ENCODE data around the gene DNHD1. TPM values are rescaled to one million over a fixed set of nuclear protein-coding genes. Genes with fewer than 3 reads are reported as not detected.
A peak's percentile ranks its signal among the peaks of the same experiment; 100 is the strongest.

Gene DNHD1
- total and polyA plus RNA-seq, 9 of the 15 experiments (the other 6 are each of a cell fraction or from before 2014, with no cell fraction given): 0.82 to 9.7 (median 3.8) TPM

- TF ChIP-seq TSHZ1 (CRISPR knock-in tag; IDR thresholded peaks at IDR 0.05) (no peak), CTCF (IDR thresholded peaks at IDR 0.05 in 2 of 3, conservative IDR thresholded peaks at IDR 0.05 in 1 of 3; ENCODE audit: insufficient read depth in 2 of 3, low read depth in 1 of 3, low read length in 3 of 3) (0 out of 6 replicates have a peak, but pooled peaks of 1 of the 3 experiments have one; percentile 16), DMBX1 (CRISPR knock-in tag; IDR thresholded peaks at IDR 0.05; ENCODE audit: borderline replicate concordance) (no peak), HLTF (IDR thresholded peaks at IDR 0.05) (peak; percentile 84), GATA2 (CRISPR knock-in tag; IDR thresholded peaks at IDR 0.05) (peak; percentile 74), KDM2B (CRISPR knock-in tag; IDR thresholded peaks at IDR 0.05) (no peak), L3MBTL2 (IDR thresholded peaks at IDR 0.05) (peak; percentile 19; the same call in 1 of the 2 replicates), ZNF408 (CRISPR knock-in tag; IDR thresholded peaks at IDR 0.05; ENCODE audit: low read depth) (no peak), ZC3H8 (IDR thresholded peaks at IDR 0.05) (0 out of 2 replicates have a peak, but pooled peaks have one; percentile 61), EP300 (IDR thresholded peaks at IDR 0.05; ENCODE audit: low read length) (peak; percentile 96), ZNF518B (CRISPR knock-in tag; IDR thresholded peaks at IDR 0.05) (no peak), MTA1 (IDR thresholded peaks at IDR 0.05; ENCODE audit: borderline replicate concordance) (peak; percentile 81), TEAD4 (IDR thresholded peaks at IDR 0.05; ENCODE audit: low read length) (peak; percentile 96), TEAD4 (CRISPR knock-in tag; IDR thresholded peaks at IDR 0.05; ENCODE audit: borderline replicate concordance) (no peak), PML (IDR thresholded peaks at IDR 0.05; ENCODE audit: low read length) (peak; percentile 91), ZFP1 (CRISPR knock-in tag; IDR thresholded peaks at IDR 0.05) (no peak), PURB (CRISPR knock-in tag; IDR thresholded peaks at IDR 0.05; ENCODE audit: low read depth) (no peak), C11orf30 (IDR thresholded peaks at IDR 0.05; ENCODE audit: low read depth) (peak; percentile 31; the same call in 1 of the 2 replicates), HNRNPH1 (optimal IDR thresholded peaks at IDR 0.05; ENCODE audit: low read depth, low read length) (no peak)
Observed at GRCh38 chr11:6554828-6555706, 58.0 kb downstream of the DNHD1 start (continued).
